HG03457 (cell line): ENCODE results near the gene RUVBL1.

ENCODE experiments used
- ATAC-seq: cut with Tn5 transposase; IDR thresholded peaks from one replicate; pipeline ENCODE4 v1.9.1; 2021; ENCODE audit warnings: moderate number of reproducible peaks; ENCODE audit not compliant: unreplicated experiment

RUVBL1 gene

GRCh38 chr3:128133273-128133883 is 9.8 kb upstream of the RUVBL1 start:
- no peak for ATAC-seq

DNA sequence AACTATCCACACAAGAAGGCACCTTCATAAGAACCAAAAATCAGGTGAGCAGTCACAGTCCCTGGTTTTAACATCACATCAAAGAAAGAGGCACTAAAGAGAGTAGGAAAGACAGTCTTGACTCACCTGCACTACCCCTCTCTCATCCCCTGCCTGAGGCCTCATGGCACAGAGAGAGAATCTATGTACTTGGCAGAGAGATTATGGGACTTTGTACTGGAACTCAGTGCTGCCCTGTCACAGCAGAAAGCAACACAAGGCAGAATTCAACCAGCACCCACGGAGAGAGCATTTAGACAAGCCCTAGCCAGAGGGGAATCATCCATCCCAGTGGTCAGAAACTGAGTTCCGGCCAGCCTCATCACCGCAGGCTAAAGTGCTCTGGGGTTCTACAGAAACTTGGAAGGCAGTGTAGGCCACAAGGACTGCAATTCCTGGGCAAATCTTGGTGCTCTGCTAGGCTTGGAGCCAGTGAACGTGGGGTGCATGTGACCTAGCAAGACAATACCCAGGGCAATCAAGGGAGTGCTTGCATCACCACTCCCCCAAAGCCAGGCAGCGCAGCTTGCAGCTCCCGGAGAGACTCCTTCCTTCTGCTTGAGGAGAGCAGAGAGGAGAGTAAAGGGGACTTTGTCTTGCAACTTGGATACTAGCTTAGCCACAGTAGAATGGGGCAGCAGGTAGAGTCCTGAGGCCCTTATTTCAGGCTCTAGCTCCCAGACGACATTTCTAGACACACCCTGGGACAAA is 8.5 kb upstream of the RUVBL1 start:
- ATAC-seq, result no peak

DNA sequence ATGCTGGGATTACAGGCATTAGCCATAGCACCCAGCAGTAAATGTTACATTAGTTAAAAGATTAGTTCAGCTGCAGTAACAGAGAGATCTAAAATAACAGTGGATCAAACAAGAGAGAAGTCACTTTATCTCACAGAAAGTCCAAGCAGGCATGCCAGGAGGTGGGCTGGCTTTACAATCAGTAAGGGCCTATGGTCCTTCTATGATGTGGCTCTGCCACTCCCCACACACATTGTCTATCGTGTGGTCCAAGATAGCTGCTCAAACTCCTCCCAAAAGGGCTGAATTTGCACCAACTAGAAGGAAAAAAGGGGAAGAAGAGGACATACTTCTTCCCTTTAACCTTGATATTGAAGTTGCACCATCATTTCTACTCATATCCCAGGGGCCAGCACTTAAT is 4.6 kb upstream of the RUVBL1 start:
- ATAC-seq, result no peak

DNA sequence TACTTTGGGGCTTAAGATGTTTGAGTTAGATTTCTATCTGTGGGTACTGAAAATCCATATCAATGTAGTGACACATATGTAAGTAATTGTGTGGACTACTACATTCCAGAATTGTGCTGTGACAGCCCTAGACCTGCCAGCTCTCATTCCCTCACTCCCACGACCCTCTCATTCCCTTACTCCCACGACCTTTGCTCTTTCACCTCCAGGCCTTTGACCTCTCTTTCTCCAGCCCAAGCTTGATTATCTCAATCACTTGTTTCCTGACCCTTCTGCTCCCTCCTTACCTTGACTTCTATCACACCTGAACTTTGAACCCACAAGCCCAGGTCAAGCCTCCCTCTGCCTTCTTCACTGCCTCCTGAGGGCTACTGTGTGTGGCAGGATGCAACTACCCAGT is 3.6 kb upstream of the RUVBL1 start:
- no peak for ATAC-seq

GRCh38 chr3:128123156-128123537 is 465 bp downstream of the RUVBL1 start:
- ATAC-seq, result no peak

DNA sequence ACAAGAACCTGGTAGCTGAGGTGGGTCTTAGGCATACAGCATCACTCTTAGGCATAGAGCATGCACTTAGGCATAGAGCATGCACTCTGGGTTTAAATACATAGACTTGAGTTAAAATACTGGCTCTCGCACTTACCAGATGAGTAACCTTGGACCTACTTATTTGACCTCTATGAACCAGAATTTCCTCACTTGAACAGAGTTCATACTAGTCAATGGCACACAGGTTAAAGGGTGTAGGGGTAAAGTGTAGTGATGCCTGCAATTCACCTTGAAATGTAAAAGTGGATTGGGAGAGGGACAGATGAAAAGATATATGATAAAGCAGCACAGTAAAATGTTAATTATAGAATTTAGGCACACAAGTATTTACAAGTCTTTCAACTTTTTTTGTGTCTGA is 1.6 kb downstream of the RUVBL1 start:
- ATAC-seq, result no peak

DNA sequence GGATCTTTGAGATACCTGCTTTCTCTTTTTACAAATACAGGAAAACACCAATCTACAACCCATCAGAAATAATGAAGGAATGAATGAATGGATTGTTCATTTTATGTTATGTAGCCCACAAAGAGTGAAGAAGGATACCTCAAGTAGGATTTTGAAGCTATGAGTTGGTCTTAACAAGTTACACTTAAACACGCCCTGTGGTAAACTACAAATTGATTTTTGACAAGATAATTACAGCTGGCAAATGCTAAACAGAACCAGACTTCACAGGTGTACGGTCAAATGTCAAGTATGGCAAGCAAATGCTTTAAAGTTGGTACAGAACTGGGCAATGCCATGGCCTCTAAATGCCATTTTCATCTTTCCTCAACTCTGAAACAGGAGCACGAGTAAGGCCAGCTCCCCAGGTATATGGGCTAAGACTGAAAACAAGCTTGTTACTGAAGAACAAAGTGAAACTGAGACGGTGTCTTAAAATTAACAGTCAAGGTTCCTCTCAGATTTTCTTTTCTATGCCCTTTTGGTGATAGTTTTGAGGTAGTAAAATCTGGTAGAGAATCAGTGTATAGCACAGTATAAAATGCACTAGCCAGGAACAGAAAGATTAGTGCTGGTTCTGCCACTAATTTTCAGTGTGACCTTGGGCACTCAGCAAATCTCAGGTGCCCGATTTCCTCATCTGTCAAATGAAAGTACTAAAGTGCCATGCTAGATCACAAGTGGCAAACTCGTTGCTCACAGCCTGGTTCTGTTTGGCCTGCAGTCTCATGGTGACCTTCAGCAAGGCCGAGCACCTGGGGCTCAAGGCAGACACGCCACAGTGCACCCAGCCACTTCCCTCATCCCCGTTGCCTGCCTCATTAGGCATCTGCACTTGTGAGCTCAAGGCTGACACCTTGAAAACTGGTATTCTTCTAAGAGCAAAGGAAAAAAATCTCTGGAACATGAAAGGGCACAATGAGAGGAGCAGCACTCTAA is 9.5 kb downstream of the RUVBL1 start:
- no peak for ATAC-seq

GRCh38 chr3:128112357-128112968 is 11.1 kb downstream of the RUVBL1 start:
- ATAC-seq, result no peak

DNA sequence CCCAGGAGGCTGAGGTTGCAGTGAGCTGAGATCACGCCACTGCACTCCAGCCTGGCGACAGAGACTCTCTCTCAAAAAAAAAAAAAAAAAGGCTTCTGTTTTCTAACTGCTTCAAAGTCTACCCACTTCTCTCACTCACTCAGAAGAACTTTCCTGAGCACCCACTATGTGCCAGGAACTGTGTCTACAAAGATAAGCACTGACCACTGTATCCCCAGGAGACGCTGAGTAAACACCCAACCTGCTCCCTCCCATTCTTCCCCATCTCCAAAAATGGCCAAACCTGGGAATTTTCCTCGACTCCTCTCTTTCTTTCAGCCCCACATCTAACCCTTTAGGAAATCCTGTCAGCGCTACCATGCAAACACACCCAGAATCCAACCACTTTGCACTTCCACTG is 12.5 kb downstream of the RUVBL1 start:
- no peak for ATAC-seq

DNA sequence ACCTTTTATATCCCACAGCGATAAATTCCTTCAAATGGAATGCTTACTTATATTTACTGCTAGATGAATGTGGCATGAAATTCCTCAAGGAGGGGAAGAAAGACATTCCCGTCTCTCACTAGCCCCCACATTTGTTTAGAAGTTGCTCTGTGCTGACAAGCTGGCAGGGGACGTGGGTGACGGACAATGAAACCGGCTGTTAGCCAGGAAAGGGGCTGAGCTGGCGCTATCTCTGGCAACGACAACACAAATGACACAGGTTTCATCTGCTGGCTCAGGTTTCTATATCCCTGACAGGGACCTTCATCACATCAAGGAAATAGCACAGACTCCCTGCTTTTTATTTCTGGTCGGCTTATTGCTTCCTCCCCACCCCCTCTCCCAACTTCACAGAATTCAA is 15.8 kb downstream of the RUVBL1 start:
- no peak for ATAC-seq

DNA sequence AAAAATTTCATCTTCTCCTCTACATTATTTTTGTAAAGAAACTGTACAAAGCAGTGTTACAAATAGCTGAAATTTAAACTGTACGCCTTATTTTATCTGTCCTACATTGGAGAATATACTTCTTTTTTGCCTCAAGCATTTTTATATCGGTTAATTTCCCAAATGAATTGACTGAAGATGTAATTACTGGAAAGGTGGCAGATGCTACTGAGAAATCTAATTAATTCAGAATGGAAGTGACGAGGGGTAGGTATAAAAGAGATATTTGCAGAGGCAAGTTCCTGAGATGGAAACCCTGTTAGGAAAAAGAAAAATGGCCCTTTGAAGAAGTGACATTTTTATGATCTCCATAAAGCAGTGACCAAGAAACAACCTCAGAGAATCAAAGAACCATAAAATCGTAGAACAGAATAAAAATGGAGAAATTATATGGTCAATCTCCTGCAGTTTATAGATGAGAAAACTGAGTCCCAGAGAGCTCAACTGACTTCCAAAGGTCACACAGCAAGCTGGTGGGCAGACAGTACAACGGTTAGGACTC is 20.4 kb downstream of the RUVBL1 start:
- ATAC-seq, result no peak

DNA sequence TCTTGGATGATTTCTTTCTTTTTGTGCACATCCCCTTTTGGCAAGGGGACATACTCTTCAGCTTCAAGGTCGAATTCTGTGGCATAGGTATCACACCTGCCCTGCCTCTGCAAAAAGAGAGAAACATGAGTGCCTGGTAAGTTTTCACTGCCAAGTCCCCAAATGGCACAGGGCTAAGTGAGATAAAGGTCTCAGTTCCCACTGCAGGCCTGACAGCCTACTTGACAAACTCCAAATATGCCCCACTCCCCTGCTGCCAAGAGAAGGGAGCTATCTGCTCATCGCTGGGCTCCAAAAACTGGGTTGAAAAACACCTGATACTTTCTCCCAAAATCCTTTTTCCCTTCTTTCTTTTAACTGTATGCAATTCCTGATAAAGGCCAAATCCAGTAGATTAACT is 23.0 kb downstream of the RUVBL1 start:
- ATAC-seq, result no peak

- ATAC-seq, result no peak
Measured at GRCh38 chr3:128100161-128100560, 23.5 kb downstream of the RUVBL1 start.

GRCh38 chr3:128098234-128098633 is 25.4 kb downstream of the RUVBL1 start:
- ATAC-seq, result no peak

GRCh38 chr3:128095222-128095703 is 28.3 kb downstream of the RUVBL1 start:
- no peak for ATAC-seq

GRCh38 chr3:128094295-128095151 is 29.1 kb downstream of the RUVBL1 start:
- ATAC-seq, result no peak

DNA sequence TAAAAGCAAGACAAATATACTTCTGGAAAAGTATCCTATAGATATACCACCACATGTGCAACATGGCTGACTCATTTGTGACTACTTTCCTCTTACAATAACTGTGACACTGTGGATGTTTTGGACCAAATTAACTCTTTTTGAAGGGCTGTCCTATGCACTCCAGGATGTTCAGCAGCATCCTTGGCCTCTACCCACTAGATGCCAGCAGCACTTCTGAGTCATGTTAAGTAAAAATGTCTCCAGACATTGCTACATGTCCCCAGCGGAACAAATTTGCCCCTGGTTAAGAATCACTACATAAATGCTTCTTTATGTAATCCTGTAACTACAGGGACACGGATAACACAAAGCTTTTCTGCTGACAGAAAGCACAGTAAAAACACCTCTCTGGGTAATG is 32.0 kb downstream of the RUVBL1 start:
- no peak for ATAC-seq

DNA sequence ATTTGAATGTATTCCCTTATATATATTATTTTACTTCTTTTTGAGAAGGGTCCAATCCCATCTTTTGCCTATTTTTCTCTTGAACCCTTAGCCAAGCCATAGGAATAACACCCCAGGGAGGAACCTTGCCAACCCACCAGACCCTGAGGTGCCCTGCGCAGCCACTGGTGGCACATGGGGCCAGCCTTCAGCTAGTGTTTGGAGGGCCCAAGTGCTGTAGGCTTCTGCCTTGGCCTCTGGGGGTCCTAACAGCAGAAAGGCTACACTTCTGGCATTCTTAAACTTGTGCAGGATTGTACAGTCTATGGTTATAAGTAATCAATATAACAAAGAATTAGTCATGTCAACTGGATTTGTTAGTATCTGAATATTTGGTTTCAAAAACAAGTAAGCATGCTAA is 34.5 kb downstream of the RUVBL1 start:
- ATAC-seq, result no peak

- ATAC-seq, result no peak
Measured at GRCh38 chr3:128084675-128085021, 39.0 kb downstream of the RUVBL1 start.
